PC-3 (cell line): ENCODE results near the gene MRPL41. TPM values are rescaled to one million over a fixed set of nuclear protein-coding genes. Genes with fewer than 3 reads are reported as not detected.
"Not testable (repeated sequence)": the region's sequence is repeated elsewhere in the genome, so short reads cannot be mapped to it uniquely, and the experiment has no call there.

ENCODE experiments used
- ATAC-seq: fragments of 200-7000 bp; cut with Tn5 transposase; 2 replicates; pipeline ENCODE4 v1.9.1; 2020; ENCODE audit warnings: mild to moderate bottlenecking, moderate library complexity
- BruUV-seq: library from RNA; stranded (reverse); fragments of 400-500 nt; replicated peaks from 2 replicates; lab custom pipeline; 2021; lab: Mats Ljungman, UMichigan
- CTCF ChIA-PET: fragments of 300-600 bp; sonication (Branson Sonifier 250); formaldehyde crosslinking; loops from one replicate; lab custom pipeline; 2022; ENCODE audit warnings: antibody characterized with exemption; lab: Charles Lee
- POLR2A ChIA-PET: fragments of 300-600 bp; sonication (Branson Sonifier 250); formaldehyde crosslinking; loops from one replicate; lab custom pipeline; 2022; ENCODE audit warnings: antibody characterized with exemption; ENCODE audit not compliant: unreplicated experiment; lab: Charles Lee
- DNase-seq: peaks from one replicate; pipeline ENCODE4 v3.0.0-alpha.2; 2015
- H2AFZ ChIP-seq: fragments of 300-600 bp; sonication (generic); 2 replicates; pipeline ENCODE4 v1.6.0; 2016; ENCODE audit warnings: antibody characterized with exemption, low read length
- H3F3A ChIP-seq: fragments of 300-600 bp; sonication (generic); one replicate; pipeline ENCODE4 v1.6.0; 2017; ENCODE audit warnings: antibody characterized with exemption, low read length, control low read depth, mild to moderate bottlenecking; ENCODE audit not compliant: unreplicated experiment
- H3K27ac ChIP-seq: fragments of 300-600 bp; sonication (generic); 2 replicates; pipeline ENCODE4 v1.5.1; 2016; ENCODE audit warnings: mild to moderate bottlenecking, low read length
- H3K27me3 ChIP-seq: fragments of 300-600 bp; sonication (generic); 2 replicates; pipeline ENCODE4 v1.6.1; 2016; ENCODE audit warnings: low read length, mixed read lengths
- H3K36me3 ChIP-seq: fragments of 300-600 bp; sonication (generic); 2 replicates; pipeline ENCODE4 v1.6.1; 2016; ENCODE audit warnings: low read depth, mixed run types, low read length, mixed read lengths
- H3K4me1 ChIP-seq: fragments of 300-600 bp; sonication (generic); 2 replicates; pipeline ENCODE4 v1.5.1; 2016; ENCODE audit warnings: low read length; ENCODE audit not compliant: insufficient read depth
- H3K4me2 ChIP-seq: fragments of 300-600 bp; sonication (generic); 2 replicates; pipeline ENCODE4 v1.6.0; 2016; ENCODE audit warnings: low read length
- H3K4me3 ChIP-seq: fragments of 300-600 bp; sonication (generic); 2 replicates; pipeline ENCODE4 v1.5.1; 2016; ENCODE audit warnings: mild to moderate bottlenecking, low read length, mixed read lengths
- H3K79me2 ChIP-seq: fragments of 300-600 bp; sonication (generic); 2 replicates; pipeline ENCODE4 v1.6.1; 2017; ENCODE audit warnings: low read length, mixed read lengths
- H3K9ac ChIP-seq: fragments of 300-600 bp; sonication (generic); 2 replicates; pipeline ENCODE4 v1.6.0; 2016; ENCODE audit warnings: mild to moderate bottlenecking, low read length
- H3K9me2 ChIP-seq: fragments of 300-600 bp; sonication (generic); replicated peaks from 2 replicates; pipeline ENCODE4 v1.6.1; 2016; ENCODE audit warnings: mixed run types, low read length, mixed read lengths
- H3K9me3 ChIP-seq: fragments of 300-600 bp; sonication (generic); 2 replicates; pipeline ENCODE4 v1.6.1; 2016; ENCODE audit warnings: low read length, mixed read lengths
- H4K20me1 ChIP-seq: fragments of 300-600 bp; sonication (generic); 2 replicates; pipeline ENCODE4 v1.6.1; 2016; ENCODE audit warnings: low read length, mixed read lengths
- EZH2 ChIP-seq: fragments of 300-600 bp; sonication (generic); IDR thresholded peaks from one replicate; pipeline ENCODE4 v1.6.1; 2017; ENCODE audit warnings: antibody characterized with exemption, mild to moderate bottlenecking, low read length; ENCODE audit not compliant: unreplicated experiment
- EZH2phosphoT487 ChIP-seq: fragments of 300-600 bp; sonication (generic); IDR thresholded peaks from 2 replicates; pipeline ENCODE4 v1.6.1; 2018; ENCODE audit warnings: mild to moderate bottlenecking, antibody characterized with exemption, low read length, borderline replicate concordance
- intact Hi-C: fragments of 100-400 bp; cut with micrococcal nuclease; formaldehyde crosslinking; loops from 2 replicates; pipeline ENCODE4 v1.9.0; 2023
- total RNA-seq: library from RNA; depleted of rRNA; stranded (reverse); fragments of >200 nt; gene quantifications from 2 replicates; pipeline ENCODE4 v1.2.3, GENCODE V29; 2014
- TF ChIP-seq, protein P1 (sequence below): fragments of 300-600 bp; sonication (generic); conservative IDR thresholded peaks from 2 replicates; pipeline ENCODE4 v1.5.1; 2017; ENCODE audit warnings: antibody characterized with exemption, low read depth, mild to moderate bottlenecking, low read length

Gene MRPL41
- total RNA-seq, 1 experiment from 2014 or later = 159 TPM

DNA sequence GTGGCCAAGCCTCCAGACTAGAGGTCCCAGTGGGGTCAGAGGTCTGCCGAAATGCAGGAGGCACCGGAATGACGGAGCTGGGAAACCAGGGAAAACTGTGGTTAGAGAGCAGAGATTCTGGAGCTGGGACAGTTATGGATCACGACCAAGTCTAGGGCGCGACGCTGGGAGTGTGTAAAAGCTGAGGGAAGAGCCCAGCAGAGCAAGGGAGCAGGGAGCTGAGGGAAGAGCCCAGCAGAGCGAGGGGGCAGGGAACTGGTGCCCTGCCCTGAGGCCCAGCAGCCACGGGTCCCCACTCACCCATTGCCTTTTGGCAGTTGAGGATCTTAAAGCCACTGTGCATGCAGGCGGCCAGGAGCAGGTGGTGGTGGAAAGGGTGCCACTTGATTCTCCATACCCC, 12.5 kb downstream of the MRPL41 start:
- intact Hi-C loops = no loop called here

DNA sequence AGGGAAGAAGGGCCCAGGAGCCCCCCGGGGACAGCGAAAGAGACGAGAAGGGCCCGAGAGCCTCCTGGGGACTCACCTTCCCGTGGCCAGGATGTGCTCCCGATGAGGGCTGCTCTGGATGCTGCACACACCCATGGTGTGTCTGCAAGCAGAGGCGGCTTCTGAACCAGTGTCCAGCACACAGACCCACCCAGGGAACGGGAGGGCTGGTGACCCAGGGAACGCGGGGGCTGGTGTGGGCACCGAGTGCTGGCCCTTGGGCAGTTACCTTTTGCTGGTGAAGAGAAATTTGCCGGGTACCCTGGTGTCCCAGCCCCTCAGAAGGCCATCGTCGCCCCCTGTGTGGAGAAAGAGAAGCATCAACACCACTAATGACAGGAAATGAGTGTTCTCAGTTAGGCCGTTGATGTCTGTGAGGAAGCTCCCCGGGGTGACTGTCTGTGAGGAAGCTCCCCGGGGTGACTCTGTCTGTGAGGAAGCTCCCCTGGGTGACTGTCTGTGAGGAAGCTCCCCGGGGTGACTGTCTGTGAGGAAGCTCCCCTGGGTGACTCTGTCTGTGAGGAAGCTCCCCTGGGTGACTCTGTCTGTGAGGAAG, 13.2 kb downstream of the MRPL41 start:
- H3K79me2 ChIP-seq = no peaks in the 10 kb centered on the region
- no peak overlapping the region for H3K4me3 ChIP-seq
- no peak overlapping the region for H3K9ac ChIP-seq
- TF ChIP-seq, protein P1, sequence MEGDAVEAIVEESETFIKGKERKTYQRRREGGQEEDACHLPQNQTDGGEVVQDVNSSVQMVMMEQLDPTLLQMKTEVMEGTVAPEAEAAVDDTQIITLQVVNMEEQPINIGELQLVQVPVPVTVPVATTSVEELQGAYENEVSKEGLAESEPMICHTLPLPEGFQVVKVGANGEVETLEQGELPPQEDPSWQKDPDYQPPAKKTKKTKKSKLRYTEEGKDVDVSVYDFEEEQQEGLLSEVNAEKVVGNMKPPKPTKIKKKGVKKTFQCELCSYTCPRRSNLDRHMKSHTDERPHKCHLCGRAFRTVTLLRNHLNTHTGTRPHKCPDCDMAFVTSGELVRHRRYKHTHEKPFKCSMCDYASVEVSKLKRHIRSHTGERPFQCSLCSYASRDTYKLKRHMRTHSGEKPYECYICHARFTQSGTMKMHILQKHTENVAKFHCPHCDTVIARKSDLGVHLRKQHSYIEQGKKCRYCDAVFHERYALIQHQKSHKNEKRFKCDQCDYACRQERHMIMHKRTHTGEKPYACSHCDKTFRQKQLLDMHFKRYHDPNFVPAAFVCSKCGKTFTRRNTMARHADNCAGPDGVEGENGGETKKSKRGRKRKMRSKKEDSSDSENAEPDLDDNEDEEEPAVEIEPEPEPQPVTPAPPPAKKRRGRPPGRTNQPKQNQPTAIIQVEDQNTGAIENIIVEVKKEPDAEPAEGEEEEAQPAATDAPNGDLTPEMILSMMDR = no peak
- TF ChIP-seq EZH2 (no peak), EZH2phosphoT487 (no peak)
- H3K4me2 ChIP-seq = no peak overlapping the region
- H3K27me3 ChIP-seq = no peaks in the 10 kb centered on the region
- no peaks in the 10 kb centered on the region for H3K4me1 ChIP-seq
- H3K9me3 ChIP-seq = no peaks in the 10 kb centered on the region
- H3K27ac ChIP-seq = no peak overlapping the region
- intact Hi-C loops = no loop called here
- no TSS peak for BruUV-seq
- no peaks in the 10 kb centered on the region for H3K36me3 ChIP-seq
- ATAC-seq = no peak
- POLR2A ChIA-PET = no interaction called here
- H3F3A ChIP-seq = no peaks in the 10 kb centered on the region
- no peaks in the 10 kb centered on the region for H3K9me2 ChIP-seq
- no peak for DNase-seq
- CTCF ChIA-PET = no interaction called here
- no peaks in the 10 kb centered on the region for H4K20me1 ChIP-seq
- H2AFZ ChIP-seq = no peak overlapping the region

More for the DNA sequence above, 12.5 kb downstream of the MRPL41 start:
- H4K20me1 ChIP-seq = no peaks in the 10 kb centered on the region
- ChIA-PET POLR2A (interaction anchor here (0.6 kb wide), 1 partner anchor 14 kb away, joined by 5 read pairs; the partner anchor contains the start of gene PNPLA7), CTCF (no interaction called here)
- no peaks in the 10 kb centered on the region for H3K79me2 ChIP-seq
- H3K4me2 ChIP-seq = no peak overlapping the region
- no peak for TF ChIP-seq EZH2phosphoT487
- no peak for TF ChIP-seq EZH2
- TF ChIP-seq, protein P1 = no peak
- H3K9ac ChIP-seq = no peak overlapping the region
- no TSS peak for BruUV-seq
- no peaks in the 10 kb centered on the region for H3K36me3 ChIP-seq
- H3F3A ChIP-seq = no peaks in the 10 kb centered on the region
- H2AFZ ChIP-seq = no peak overlapping the region
- DNase-seq (no peak), ATAC-seq (no peak)
- no peak overlapping the region for H3K27ac ChIP-seq
- no peaks in the 10 kb centered on the region for H3K4me1 ChIP-seq
- no peaks in the 10 kb centered on the region for H3K27me3 ChIP-seq
- no peak overlapping the region for H3K4me3 ChIP-seq
- H3K9me3 ChIP-seq = no peaks in the 10 kb centered on the region
- H3K9me2 ChIP-seq = no peaks in the 10 kb centered on the region

DNA sequence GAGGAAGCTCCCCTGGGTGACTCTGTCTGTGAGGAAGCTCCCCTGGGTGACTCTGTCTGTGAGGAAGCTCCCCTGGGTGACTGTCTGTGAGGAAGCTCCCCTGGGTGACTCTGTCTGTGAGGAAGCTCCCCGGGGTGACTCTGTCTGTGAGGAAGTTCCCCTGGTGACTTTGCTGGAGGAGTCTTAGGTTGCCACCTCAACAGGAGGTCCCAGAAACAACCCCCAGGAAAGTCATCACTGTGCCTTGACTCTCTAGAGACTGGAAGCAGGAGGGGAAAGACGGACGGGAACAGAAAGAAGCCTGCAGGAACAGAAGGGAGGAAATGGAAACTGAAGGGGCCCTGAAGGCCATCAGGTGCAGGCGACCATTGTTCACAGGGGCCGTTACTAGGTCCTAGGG, 16.8 kb downstream of the MRPL41 start:
- H4K20me1 ChIP-seq, H3F3A ChIP-seq, H3K9me3 ChIP-seq, H3K27me3 ChIP-seq, intact Hi-C loops, H3K9ac ChIP-seq, H3K79me2 ChIP-seq, DNase-seq, H3K4me2 ChIP-seq, ATAC-seq, H2AFZ ChIP-seq, H3K9me2 ChIP-seq, H3K27ac ChIP-seq, BruUV-seq, CTCF ChIA-PET, H3K4me3 ChIP-seq, H3K4me1 ChIP-seq: not testable (repeated sequence)
- POLR2A ChIA-PET = interaction anchor here (0.7 kb wide), 1 partner anchor 11 kb away, joined by 3 read pairs; no protein-coding TSS in a partner anchor
- H3K36me3 ChIP-seq = peaks cover 10% of the 10 kb centered on the region; the same call in 1 of the 2 replicates
